Measurements from ENCODE around the gene PLEKHM1. TPM values are rescaled to one million over a fixed set of nuclear protein-coding genes. Genes with fewer than 3 reads are reported as not detected.

Gene PLEKHM1
- total and polyA plus RNA-seq, 4 donors = 6.2 to 15.8 (median 8.5) TPM

DNA sequence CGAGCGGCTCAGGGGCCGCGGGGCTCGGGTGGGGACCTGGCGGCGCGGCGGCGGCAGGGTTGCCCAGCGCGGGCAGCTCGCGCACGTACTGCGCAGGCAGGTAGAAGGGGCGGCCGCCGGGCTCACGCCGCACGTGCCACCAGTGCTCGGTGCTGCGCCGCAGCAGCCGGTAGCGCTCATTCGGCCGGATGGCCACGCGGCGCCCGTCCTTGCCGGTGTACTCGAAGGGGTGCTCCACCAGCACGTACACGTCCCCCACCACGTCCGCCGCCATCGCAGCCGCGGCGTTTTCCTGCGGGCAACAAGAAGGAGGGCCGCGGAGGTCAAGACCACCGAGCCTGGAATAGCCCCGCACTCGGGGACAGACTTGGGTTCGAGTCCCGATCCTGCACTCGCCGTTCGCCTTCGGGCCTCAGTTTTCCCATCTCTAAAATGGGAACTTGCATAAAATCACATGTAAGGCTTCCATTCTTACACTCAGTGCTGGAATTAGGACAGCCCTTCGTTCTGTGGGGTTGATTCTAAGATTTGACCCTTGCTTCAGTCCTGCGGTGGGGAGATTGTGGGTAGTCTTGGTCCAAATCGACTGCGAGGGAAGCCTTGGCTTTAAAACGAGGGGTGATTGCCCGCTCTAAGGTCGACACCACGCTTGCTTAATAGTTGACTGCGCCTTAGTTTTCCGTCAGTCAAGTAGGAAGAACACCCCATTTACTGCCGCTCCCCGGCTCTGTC lies 60.3 kb downstream of the PLEKHM1 start:
- Histone ChIP-seq H3K27ac (ENCODE audit: low read depth in 1 of 2, low read length in 2 of 2) (no peak overlapping the region), H3K27me3 (ENCODE audit: control insufficient read depth in 4 of 4, insufficient read depth in 4 of 4, low read length in 3 of 4) (peaks cover 0 to 2% (median 0%) of the 10 kb centered on the region in 4 donors), H3K9me3 (ENCODE audit: control insufficient read depth in 4 of 4, low read length in 3 of 4) (no peaks in the 10 kb centered on the region), H3K9ac (ENCODE audit: low read depth in 1 of 2, low read length in 2 of 2) (no peak overlapping the region), H3K4me3 (ENCODE audit: low read depth in 1 of 3, low read length in 3 of 3) (peak overlapping the region in 1 of 3 donors; percentile 56), H3K36me3 (ENCODE audit: control insufficient read depth in 4 of 4, insufficient read depth in 3 of 4, low read depth in 1 of 4, low read length in 3 of 4) (no peaks in the 10 kb centered on the region), H3K4me1 (ENCODE audit: control insufficient read depth in 4 of 4, insufficient read depth in 4 of 4, low read length in 3 of 4) (peaks cover 18 to 43% (median 28%) of the 10 kb centered on the region in 4 donors)
- WGBS = 31% methylated on average over 68 of the region's 68 CpGs
- no peak for TF ChIP-seq YY1 (IDR thresholded peaks at IDR 0.05)
- TF ChIP-seq, protein P1, sequence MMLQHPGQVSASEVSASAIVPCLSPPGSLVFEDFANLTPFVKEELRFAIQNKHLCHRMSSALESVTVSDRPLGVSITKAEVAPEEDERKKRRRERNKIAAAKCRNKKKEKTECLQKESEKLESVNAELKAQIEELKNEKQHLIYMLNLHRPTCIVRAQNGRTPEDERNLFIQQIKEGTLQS (IDR thresholded peaks at IDR 0.05) = no peak
- DNase-seq (ENCODE audit: low spot score) = no peak

DNA sequence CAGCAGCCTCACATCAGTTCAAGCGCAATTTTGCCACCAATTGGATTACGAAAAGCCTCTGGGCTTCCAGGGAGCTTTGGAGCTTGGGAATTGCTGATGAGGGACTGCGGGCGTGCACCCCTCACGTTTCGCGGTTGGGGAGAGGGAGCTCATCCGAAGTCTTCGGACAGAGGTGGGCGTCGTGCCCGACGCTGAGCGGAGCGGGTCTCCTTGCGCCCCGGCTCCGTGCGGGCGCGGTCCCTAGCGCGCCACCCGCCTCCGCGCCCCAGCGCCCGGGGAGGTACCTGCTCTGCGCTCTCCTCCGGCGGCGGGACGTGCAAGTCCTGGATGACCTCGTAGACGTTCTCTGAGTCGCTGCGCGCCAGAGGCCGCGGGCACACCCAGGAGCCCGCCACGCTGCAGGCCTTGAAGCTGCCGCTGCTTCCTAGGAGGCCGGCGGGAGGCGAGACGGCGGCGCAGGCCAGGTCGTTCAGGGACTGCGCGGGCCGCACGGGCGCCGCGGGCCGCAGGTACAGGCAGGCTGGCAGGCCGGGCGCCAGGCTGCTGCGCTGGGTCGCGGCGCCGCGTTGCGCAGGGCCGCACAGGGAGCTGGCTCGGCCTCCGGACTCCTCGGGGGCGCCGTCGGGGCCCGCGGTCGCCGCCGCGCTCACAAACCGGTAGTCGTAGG lies 61.0 kb downstream of the PLEKHM1 start:
- no peaks in the 10 kb centered on the region for H3K36me3 ChIP-seq (ENCODE audit: control insufficient read depth in 4 of 4, insufficient read depth in 3 of 4, low read depth in 1 of 4, low read length in 3 of 4)
- no peak overlapping the region for H3K9ac ChIP-seq (ENCODE audit: low read depth in 1 of 2, low read length in 2 of 2)
- DNase-seq (ENCODE audit: low spot score) = no peak
- peaks cover 18 to 45% (median 29%) of the 10 kb centered on the region in 4 donors for H3K4me1 ChIP-seq (ENCODE audit: control insufficient read depth in 4 of 4, insufficient read depth in 4 of 4, low read length in 3 of 4)
- peaks cover 0 to 2% (median 0%) of the 10 kb centered on the region in 4 donors for H3K27me3 ChIP-seq (ENCODE audit: control insufficient read depth in 4 of 4, insufficient read depth in 4 of 4, low read length in 3 of 4)
- no peak overlapping the region for H3K27ac ChIP-seq (ENCODE audit: low read depth in 1 of 2, low read length in 2 of 2)
- H3K4me3 ChIP-seq (ENCODE audit: low read depth in 1 of 3, low read length in 3 of 3) = no peak overlapping the region
- H3K9me3 ChIP-seq (ENCODE audit: control insufficient read depth in 4 of 4, low read length in 3 of 4) = no peaks in the 10 kb centered on the region
- WGBS = 39% methylated on average over 82 of the region's 82 CpGs
- TF ChIP-seq GABPA (IDR thresholded peaks at IDR 0.05 in 1 of 2, conservative IDR thresholded peaks at IDR 0.05 in 1 of 2) (no peak), RXRA (IDR thresholded peaks at IDR 0.05) (no peak), YY1 (IDR thresholded peaks at IDR 0.05) (no peak), HNF4A (conservative IDR thresholded peaks at IDR 0.05) (no peak), NR2F2 (IDR thresholded peaks at IDR 0.05) (no peak), FOXA2 (IDR thresholded peaks at IDR 0.05) (no peak)
- TF ChIP-seq, protein P1 (IDR thresholded peaks at IDR 0.05) = no peak
- TF ChIP-seq, protein P2, sequence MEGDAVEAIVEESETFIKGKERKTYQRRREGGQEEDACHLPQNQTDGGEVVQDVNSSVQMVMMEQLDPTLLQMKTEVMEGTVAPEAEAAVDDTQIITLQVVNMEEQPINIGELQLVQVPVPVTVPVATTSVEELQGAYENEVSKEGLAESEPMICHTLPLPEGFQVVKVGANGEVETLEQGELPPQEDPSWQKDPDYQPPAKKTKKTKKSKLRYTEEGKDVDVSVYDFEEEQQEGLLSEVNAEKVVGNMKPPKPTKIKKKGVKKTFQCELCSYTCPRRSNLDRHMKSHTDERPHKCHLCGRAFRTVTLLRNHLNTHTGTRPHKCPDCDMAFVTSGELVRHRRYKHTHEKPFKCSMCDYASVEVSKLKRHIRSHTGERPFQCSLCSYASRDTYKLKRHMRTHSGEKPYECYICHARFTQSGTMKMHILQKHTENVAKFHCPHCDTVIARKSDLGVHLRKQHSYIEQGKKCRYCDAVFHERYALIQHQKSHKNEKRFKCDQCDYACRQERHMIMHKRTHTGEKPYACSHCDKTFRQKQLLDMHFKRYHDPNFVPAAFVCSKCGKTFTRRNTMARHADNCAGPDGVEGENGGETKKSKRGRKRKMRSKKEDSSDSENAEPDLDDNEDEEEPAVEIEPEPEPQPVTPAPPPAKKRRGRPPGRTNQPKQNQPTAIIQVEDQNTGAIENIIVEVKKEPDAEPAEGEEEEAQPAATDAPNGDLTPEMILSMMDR (IDR thresholded peaks at IDR 0.05; ENCODE audit: low read depth, low read length, missing input control) = no peak

DNA sequence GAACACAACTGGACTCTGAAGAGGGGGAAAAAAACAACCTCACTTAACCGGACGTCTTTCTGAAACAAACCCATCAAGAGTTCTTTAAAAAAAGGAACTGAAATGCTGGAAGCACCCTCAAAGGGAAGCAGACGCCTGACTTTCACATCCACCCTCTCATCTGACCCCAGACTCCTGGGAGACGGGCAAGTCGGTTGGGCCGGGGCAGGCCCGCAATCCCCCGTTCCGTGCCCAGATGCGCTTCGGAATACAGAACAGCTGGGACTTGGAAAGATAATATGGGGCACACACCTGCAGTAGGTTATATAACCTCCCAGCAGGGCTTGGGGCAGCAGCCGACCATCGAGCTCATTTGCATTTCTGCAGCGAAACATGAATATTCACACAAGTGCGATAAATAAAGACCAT lies 61.6 kb downstream of the PLEKHM1 start:
- Histone ChIP-seq H3K36me3 (ENCODE audit: control insufficient read depth in 4 of 4, insufficient read depth in 3 of 4, low read depth in 1 of 4, low read length in 3 of 4) (no peaks in the 10 kb centered on the region), H3K4me1 (ENCODE audit: control insufficient read depth in 4 of 4, insufficient read depth in 4 of 4, low read length in 3 of 4) (peaks cover 18 to 45% (median 29%) of the 10 kb centered on the region in 4 donors), H3K9me3 (ENCODE audit: control insufficient read depth in 4 of 4, low read length in 3 of 4) (no peaks in the 10 kb centered on the region), H3K9ac (ENCODE audit: low read depth in 1 of 2, low read length in 2 of 2) (no peak overlapping the region), H3K4me3 (ENCODE audit: low read depth in 1 of 3, low read length in 3 of 3) (no peak overlapping the region), H3K27me3 (ENCODE audit: control insufficient read depth in 4 of 4, insufficient read depth in 4 of 4, low read length in 3 of 4) (peaks cover 0 to 2% (median 0%) of the 10 kb centered on the region in 4 donors), H3K27ac (ENCODE audit: low read depth in 1 of 2, low read length in 2 of 2) (no peak overlapping the region)
- 28% methylated on average over 15 of the region's 15 CpGs for WGBS
- no peak for DNase-seq (ENCODE audit: low spot score)
- no peak for TF ChIP-seq RAD21 (IDR thresholded peaks at IDR 0.05)
- TF ChIP-seq HNF4A (conservative IDR thresholded peaks at IDR 0.05) = no peak
- no peak for TF ChIP-seq YY1 (IDR thresholded peaks at IDR 0.05)
- TF ChIP-seq, protein P2 (IDR thresholded peaks at IDR 0.05; ENCODE audit: low read depth, low read length, missing input control) = no peak
- TF ChIP-seq, protein P1 (IDR thresholded peaks at IDR 0.05) = no peak
- TF ChIP-seq FOXA2 (IDR thresholded peaks at IDR 0.05) = no peak
- TF ChIP-seq SP1 (IDR thresholded peaks at IDR 0.05) = no peak
- no peak for TF ChIP-seq GABPA (IDR thresholded peaks at IDR 0.05 in 1 of 2, conservative IDR thresholded peaks at IDR 0.05 in 1 of 2)
- TF ChIP-seq, protein P3, sequence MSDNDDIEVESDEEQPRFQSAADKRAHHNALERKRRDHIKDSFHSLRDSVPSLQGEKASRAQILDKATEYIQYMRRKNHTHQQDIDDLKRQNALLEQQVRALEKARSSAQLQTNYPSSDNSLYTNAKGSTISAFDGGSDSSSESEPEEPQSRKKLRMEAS (IDR thresholded peaks at IDR 0.05) = no peak
- no peak for TF ChIP-seq RXRA (IDR thresholded peaks at IDR 0.05)
- no peak for TF ChIP-seq HNF4G (IDR thresholded peaks at IDR 0.05)
- TF ChIP-seq FOXA1 (IDR thresholded peaks at IDR 0.05) = no peak
- TF ChIP-seq, protein P4, sequence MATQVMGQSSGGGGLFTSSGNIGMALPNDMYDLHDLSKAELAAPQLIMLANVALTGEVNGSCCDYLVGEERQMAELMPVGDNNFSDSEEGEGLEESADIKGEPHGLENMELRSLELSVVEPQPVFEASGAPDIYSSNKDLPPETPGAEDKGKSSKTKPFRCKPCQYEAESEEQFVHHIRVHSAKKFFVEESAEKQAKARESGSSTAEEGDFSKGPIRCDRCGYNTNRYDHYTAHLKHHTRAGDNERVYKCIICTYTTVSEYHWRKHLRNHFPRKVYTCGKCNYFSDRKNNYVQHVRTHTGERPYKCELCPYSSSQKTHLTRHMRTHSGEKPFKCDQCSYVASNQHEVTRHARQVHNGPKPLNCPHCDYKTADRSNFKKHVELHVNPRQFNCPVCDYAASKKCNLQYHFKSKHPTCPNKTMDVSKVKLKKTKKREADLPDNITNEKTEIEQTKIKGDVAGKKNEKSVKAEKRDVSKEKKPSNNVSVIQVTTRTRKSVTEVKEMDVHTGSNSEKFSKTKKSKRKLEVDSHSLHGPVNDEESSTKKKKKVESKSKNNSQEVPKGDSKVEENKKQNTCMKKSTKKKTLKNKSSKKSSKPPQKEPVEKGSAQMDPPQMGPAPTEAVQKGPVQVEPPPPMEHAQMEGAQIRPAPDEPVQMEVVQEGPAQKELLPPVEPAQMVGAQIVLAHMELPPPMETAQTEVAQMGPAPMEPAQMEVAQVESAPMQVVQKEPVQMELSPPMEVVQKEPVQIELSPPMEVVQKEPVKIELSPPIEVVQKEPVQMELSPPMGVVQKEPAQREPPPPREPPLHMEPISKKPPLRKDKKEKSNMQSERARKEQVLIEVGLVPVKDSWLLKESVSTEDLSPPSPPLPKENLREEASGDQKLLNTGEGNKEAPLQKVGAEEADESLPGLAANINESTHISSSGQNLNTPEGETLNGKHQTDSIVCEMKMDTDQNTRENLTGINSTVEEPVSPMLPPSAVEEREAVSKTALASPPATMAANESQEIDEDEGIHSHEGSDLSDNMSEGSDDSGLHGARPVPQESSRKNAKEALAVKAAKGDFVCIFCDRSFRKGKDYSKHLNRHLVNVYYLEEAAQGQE (IDR thresholded peaks at IDR 0.05) = no peak
